ENCODE data around the gene DUSP9. TPM values are rescaled to one million over a fixed set of nuclear protein-coding genes. Genes with fewer than 3 reads are reported as not detected.

DUSP9 gene
- total RNA-seq, 1 experiment from 2014 or later: 14.2 TPM

DNA sequence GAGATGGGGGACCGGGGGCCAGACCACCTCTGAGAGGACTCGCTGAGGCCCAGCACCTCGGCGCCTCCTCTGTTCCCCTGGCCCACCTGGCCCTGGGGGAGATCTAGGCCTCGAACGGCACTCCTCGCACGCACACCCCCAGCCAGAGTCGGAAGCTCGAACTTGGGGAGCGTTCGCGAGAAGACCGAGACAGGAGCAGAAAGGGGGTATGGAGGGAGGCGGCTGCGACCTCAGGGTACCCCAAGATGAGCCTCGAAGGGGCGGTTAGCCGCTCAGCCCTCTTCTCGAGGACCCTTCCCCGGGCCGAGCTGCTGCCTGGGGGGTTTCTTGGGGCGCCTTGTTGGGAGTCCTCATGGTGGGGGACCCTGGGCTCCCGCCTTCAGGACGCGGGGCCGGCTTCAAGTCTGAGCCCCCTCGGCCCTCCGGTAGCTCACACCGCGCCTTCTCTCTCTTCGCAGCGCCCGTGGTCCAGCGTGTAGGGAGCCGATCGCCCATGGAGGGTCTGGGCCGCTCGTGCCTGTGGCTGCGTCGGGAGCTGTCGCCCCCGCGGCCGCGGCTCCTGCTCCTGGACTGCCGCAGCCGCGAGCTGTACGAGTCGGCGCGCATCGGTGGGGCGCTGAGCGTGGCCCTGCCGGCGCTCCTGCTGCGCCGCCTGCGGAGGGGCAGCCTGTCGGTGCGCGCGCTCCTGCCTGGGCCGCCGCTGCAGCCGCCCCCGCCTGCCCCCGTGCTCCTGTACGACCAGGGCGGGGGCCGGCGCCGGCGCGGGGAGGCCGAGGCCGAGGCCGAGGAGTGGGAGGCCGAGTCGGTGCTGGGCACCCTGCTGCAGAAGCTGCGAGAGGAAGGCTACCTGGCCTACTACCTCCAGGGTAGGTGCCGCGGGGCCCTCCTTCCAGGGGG, 706 bp downstream of the DUSP9 start:
- Histone ChIP-seq H3K4me3 (replicated peaks in 1 of 2; ENCODE audit: low read depth in 1 of 2, low read length in 2 of 2) (peak overlapping the region; percentile 25 to 48), H4K20me1 (ENCODE audit: insufficient read depth) (no peaks in the 10 kb centered on the region), H3K36me3 (ENCODE audit: control insufficient read depth in 1 of 2, insufficient read depth in 2 of 2, low read length in 2 of 2) (no peaks in the 10 kb centered on the region), H3K79me2 (ENCODE audit: insufficient read depth, low read length) (no peaks in the 10 kb centered on the region), H3K4me2 (ENCODE audit: low read length) (peak overlapping the region; percentile 67), H3K9ac (ENCODE audit: low read length) (peak overlapping the region; percentile 33; the same call in 1 of the 2 replicates), H2AFZ (ENCODE audit: low read depth, low read length, poor library complexity, severe bottlenecking) (no peak overlapping the region), H3K9me2 (ENCODE audit: insufficient read depth) (no peaks in the 10 kb centered on the region), H3K4me1 (ENCODE audit: control insufficient read depth in 1 of 2, insufficient read depth in 2 of 2, low read length in 2 of 2) (peaks cover 3 to 21% of the 10 kb centered on the region in 2 experiments; a peak in 2 of 4 replicates), H3K27me3 (ENCODE audit: insufficient read depth, low read length) (no peaks in the 10 kb centered on the region), H3K9me3 (ENCODE audit: control insufficient read depth in 1 of 2, insufficient read depth in 1 of 2, low read depth in 1 of 2, low read length in 2 of 2) (no peaks in the 10 kb centered on the region), H3K27ac (ENCODE audit: low read depth, low read length) (no peak overlapping the region)
- CTCF ChIA-PET: interaction anchor here (0.6 to 2.3 kb wide), 4 partner anchors 10 to 108 kb away, joined by 3 to 12 read pairs (median 4); no protein-coding TSS in a partner anchor
- no peak for DNase-seq (ENCODE audit: low read depth, low spot score)
- no TSS peak for BruUV-seq (replicated peaks)
- no peak for ATAC-seq
- POLR2A ChIA-PET: no interaction called here
- RAD21 ChIA-PET (ENCODE audit: low non-redundant PET in 1 of 2, low total read pairs in 2 of 2, uncharacterized antibody in 2 of 2, unreplicated experiment in 2 of 2): no interaction called here
- intact Hi-C loops (cut with micrococcal nuclease): no loop called here
- TF ChIP-seq POLR2A (IDR thresholded peaks at IDR 0.05; ENCODE audit: borderline replicate concordance, extremely low read depth, insufficient read depth, insufficient read length): no peak
- TF ChIP-seq ZFX (IDR thresholded peaks at IDR 0.05): peak; percentile 12; the same call in 1 of the 2 replicates

GRCh38 chrX:153648358-153649177, 1.6 kb downstream of the DUSP9 start:
- H3K79me2 ChIP-seq (ENCODE audit: insufficient read depth, low read length): no peaks in the 10 kb centered on the region
- POLR2A ChIA-PET: no interaction called here
- no peak overlapping the region for H3K4me2 ChIP-seq (ENCODE audit: low read length)
- H2AFZ ChIP-seq (ENCODE audit: low read depth, low read length, poor library complexity, severe bottlenecking): no peak overlapping the region
- intact Hi-C loops (cut with micrococcal nuclease): loop anchor here (1.0 kb wide), 2 partner anchors 94 to 109 kb away; no protein-coding TSS in a partner anchor
- no peak overlapping the region for H3K27ac ChIP-seq (ENCODE audit: low read depth, low read length)
- no peak for DNase-seq (ENCODE audit: low read depth, low spot score)
- CTCF ChIA-PET: interaction anchor here (1.5 to 2.3 kb wide), 2 partner anchors 16 to 19 kb away, joined by 4 to 12 read pairs; no protein-coding TSS in a partner anchor
- RAD21 ChIA-PET (ENCODE audit: low non-redundant PET in 1 of 2, low total read pairs in 2 of 2, uncharacterized antibody in 2 of 2, unreplicated experiment in 2 of 2): no interaction called here
- peaks cover 3 to 18% of the 10 kb centered on the region in 2 experiments; a peak in 2 of 4 replicates for H3K4me1 ChIP-seq (ENCODE audit: control insufficient read depth in 1 of 2, insufficient read depth in 2 of 2, low read length in 2 of 2)
- no peaks in the 10 kb centered on the region for H3K27me3 ChIP-seq (ENCODE audit: insufficient read depth, low read length)
- no peaks in the 10 kb centered on the region for H3K9me3 ChIP-seq (ENCODE audit: control insufficient read depth in 1 of 2, insufficient read depth in 1 of 2, low read depth in 1 of 2, low read length in 2 of 2)
- no peaks in the 10 kb centered on the region for H3K36me3 ChIP-seq (ENCODE audit: control insufficient read depth in 1 of 2, insufficient read depth in 2 of 2, low read length in 2 of 2)
- H4K20me1 ChIP-seq (ENCODE audit: insufficient read depth): no peaks in the 10 kb centered on the region
- no peak overlapping the region for H3K9ac ChIP-seq (ENCODE audit: low read length)
- BruUV-seq (replicated peaks): TSS peak; percentile 67
- no peak for ATAC-seq
- H3K9me2 ChIP-seq (ENCODE audit: insufficient read depth): no peaks in the 10 kb centered on the region
- no peak overlapping the region for H3K4me3 ChIP-seq (replicated peaks in 1 of 2; ENCODE audit: low read depth in 1 of 2, low read length in 2 of 2)
- TF ChIP-seq TCF7L2 (IDR thresholded peaks at IDR 0.05; ENCODE audit: borderline replicate concordance, extremely low read depth, insufficient read depth, insufficient read length) (no peak), SP1 (IDR thresholded peaks at IDR 0.05; ENCODE audit: low read depth) (no peak), YY1 (IDR thresholded peaks at IDR 0.05; ENCODE audit: extremely low read depth, insufficient replicate concordance, low read depth, low read length) (no peak), POLR2AphosphoS5 (IDR thresholded peaks at IDR 0.05; ENCODE audit: low read depth, low read length) (no peak), ELF1 (IDR thresholded peaks at IDR 0.05; ENCODE audit: borderline replicate concordance, low read depth) (no peak), MAX (IDR thresholded peaks at IDR 0.05) (no peak), CBX3 (IDR thresholded peaks at IDR 0.05; ENCODE audit: low read depth) (no peak), FOSL1 (IDR thresholded peaks at IDR 0.05; ENCODE audit: low read depth) (no peak), CEBPB (IDR thresholded peaks at IDR 0.05; ENCODE audit: low read depth) (no peak)
- TF ChIP-seq, protein P1, sequence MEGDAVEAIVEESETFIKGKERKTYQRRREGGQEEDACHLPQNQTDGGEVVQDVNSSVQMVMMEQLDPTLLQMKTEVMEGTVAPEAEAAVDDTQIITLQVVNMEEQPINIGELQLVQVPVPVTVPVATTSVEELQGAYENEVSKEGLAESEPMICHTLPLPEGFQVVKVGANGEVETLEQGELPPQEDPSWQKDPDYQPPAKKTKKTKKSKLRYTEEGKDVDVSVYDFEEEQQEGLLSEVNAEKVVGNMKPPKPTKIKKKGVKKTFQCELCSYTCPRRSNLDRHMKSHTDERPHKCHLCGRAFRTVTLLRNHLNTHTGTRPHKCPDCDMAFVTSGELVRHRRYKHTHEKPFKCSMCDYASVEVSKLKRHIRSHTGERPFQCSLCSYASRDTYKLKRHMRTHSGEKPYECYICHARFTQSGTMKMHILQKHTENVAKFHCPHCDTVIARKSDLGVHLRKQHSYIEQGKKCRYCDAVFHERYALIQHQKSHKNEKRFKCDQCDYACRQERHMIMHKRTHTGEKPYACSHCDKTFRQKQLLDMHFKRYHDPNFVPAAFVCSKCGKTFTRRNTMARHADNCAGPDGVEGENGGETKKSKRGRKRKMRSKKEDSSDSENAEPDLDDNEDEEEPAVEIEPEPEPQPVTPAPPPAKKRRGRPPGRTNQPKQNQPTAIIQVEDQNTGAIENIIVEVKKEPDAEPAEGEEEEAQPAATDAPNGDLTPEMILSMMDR (IDR thresholded peaks at IDR 0.05 in 2 of 3, conservative IDR thresholded peaks at IDR 0.05 in 1 of 3; ENCODE audit: borderline replicate concordance in 1 of 3, insufficient read depth in 1 of 3, low read depth in 2 of 3, low read length in 2 of 3): no peak
- TF ChIP-seq, protein P2, sequence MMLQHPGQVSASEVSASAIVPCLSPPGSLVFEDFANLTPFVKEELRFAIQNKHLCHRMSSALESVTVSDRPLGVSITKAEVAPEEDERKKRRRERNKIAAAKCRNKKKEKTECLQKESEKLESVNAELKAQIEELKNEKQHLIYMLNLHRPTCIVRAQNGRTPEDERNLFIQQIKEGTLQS (IDR thresholded peaks at IDR 0.05): no peak

Measured in HCT116 (cell line).